ENCODE measurements around the gene SF3A1. TPM values are rescaled to one million over a fixed set of nuclear protein-coding genes. Genes with fewer than 3 reads are reported as not detected.

Gene SF3A1
- polyA plus RNA-seq, 5 donors = 105 to 165 (median 132) TPM

- DNase-seq = peak; percentile 90 to 91
These were observed 29.9 kb downstream of the SF3A1 start, which contains the start of gene TBC1D10A for GRCh38 chr22:30326706-30327362. TBC1D10A (minus strand) TSS chr22:30326941; CDS start chr22:30326881, 60 bp downstream.

- DNase-seq = no peak
These were observed 30.4 kb downstream of the SF3A1 start for GRCh38 chr22:30326255-30326705.

- DNase-seq = no peak
These were observed 30.9 kb downstream of the SF3A1 start for GRCh38 chr22:30325724-30326254.

GRCh38 chr22:30325065-30325720, 31.5 kb downstream of the SF3A1 start:
- DNase-seq = no peak

GRCh38 chr22:30324014-30324730, 32.5 kb downstream of the SF3A1 start:
- DNase-seq = no peak

GRCh38 chr22:30323246-30323645, 33.4 kb downstream of the SF3A1 start:
- no peak for DNase-seq

- no peak for DNase-seq
These were observed 35.2 kb downstream of the SF3A1 start for GRCh38 chr22:30321461-30321860.

GRCh38 chr22:30320021-30320556, 36.6 kb downstream of the SF3A1 start:
- DNase-seq = no peak

- no peak for DNase-seq
These were observed 37.8 kb downstream of the SF3A1 start for GRCh38 chr22:30318799-30319419.

- no peak for DNase-seq
These were observed 38.9 kb downstream of the SF3A1 start for GRCh38 chr22:30317778-30318177.

- no peak for DNase-seq
These were observed 40.6 kb downstream of the SF3A1 start for GRCh38 chr22:30315962-30316576.

- no peak for DNase-seq
These were observed 41.8 kb downstream of the SF3A1 start for GRCh38 chr22:30314915-30315314.

GRCh38 chr22:30313527-30314363, 42.9 kb downstream of the SF3A1 start:
- no peak for DNase-seq

GRCh38 chr22:30312053-30312452, 44.6 kb downstream of the SF3A1 start:
- DNase-seq = no peak

- no peak for DNase-seq
These were observed 45.6 kb downstream of the SF3A1 start for GRCh38 chr22:30310881-30311771.

- no peak for DNase-seq
These were observed 46.5 kb downstream of the SF3A1 start for GRCh38 chr22:30309951-30310741.

- no peak for DNase-seq
These were observed 48.0 kb downstream of the SF3A1 start for GRCh38 chr22:30308518-30309230.

GRCh38 chr22:30308093-30308492, 48.6 kb downstream of the SF3A1 start:
- no peak for DNase-seq
